Measurements from ENCODE around the gene CLPX.

GRCh38 chr15:65208647-65209046 lies 23.5 kb upstream of the CLPX start:
- TF ChIP-seq EZH2 (optimal IDR thresholded peaks at IDR 0.05; ENCODE audit: low read depth, low read length) = no peak
- no peak for TF ChIP-seq CTCF (IDR thresholded peaks at IDR 0.05; ENCODE audit: low read length)
- TF ChIP-seq EZH2phosphoT487 (IDR thresholded peaks at IDR 0.05; ENCODE audit: low read length) = no peak
